IPS-15b (cell line): ENCODE results near the gene TMEM131L.
"Not testable (repeated sequence)": the region's sequence is repeated elsewhere in the genome, so short reads cannot be mapped to it uniquely, and the experiment has no call there.

Source experiments
- H3K27me3 ChIP-seq: one replicate; pipeline ENCODE4 v1.6.1; 2013; ENCODE audit warnings: low read length; ENCODE audit not compliant: control insufficient read depth, insufficient read depth
- H3K36me3 ChIP-seq: one replicate; pipeline ENCODE4 v1.6.1; 2013; ENCODE audit warnings: low read length; ENCODE audit not compliant: control insufficient read depth, insufficient read depth
- H3K4me1 ChIP-seq: one replicate; pipeline ENCODE4 v1.6.1; 2013; ENCODE audit warnings: mild to moderate bottlenecking, low read length; ENCODE audit not compliant: control insufficient read depth, insufficient read depth
- H3K4me3 ChIP-seq: one replicate; pipeline ENCODE4 v1.5.1; 2013; ENCODE audit warnings: low read depth, low read length
- H3K9ac ChIP-seq: one replicate; pipeline ENCODE4 v1.6.1; 2013; ENCODE audit warnings: low read depth, mild to moderate bottlenecking, low read length
- H3K9me3 ChIP-seq: one replicate; pipeline ENCODE4 v1.6.1; 2013; ENCODE audit warnings: mild to moderate bottlenecking, low read length; ENCODE audit not compliant: control insufficient read depth, insufficient read depth

Gene TMEM131L

GRCh38 chr4:153499005-153499404, 32.8 kb downstream of the TMEM131L start:
- Histone ChIP-seq H3K36me3 (no peaks in the 10 kb centered on the region), H3K4me3 (no peak overlapping the region), H3K4me1 (peaks cover 22% of the 10 kb centered on the region), H3K27me3 (no peaks in the 10 kb centered on the region), H3K9ac (no peak overlapping the region), H3K9me3 (no peaks in the 10 kb centered on the region)

GRCh38 chr4:153501578-153501977, 35.4 kb downstream of the TMEM131L start:
- no peak overlapping the region for H3K9ac ChIP-seq
- H3K9me3 ChIP-seq, result no peaks in the 10 kb centered on the region
- H3K4me3 ChIP-seq, result no peak overlapping the region
- no peaks in the 10 kb centered on the region for H3K27me3 ChIP-seq
- peaks cover 14% of the 10 kb centered on the region for H3K4me1 ChIP-seq
- no peaks in the 10 kb centered on the region for H3K36me3 ChIP-seq

- H3K27me3 ChIP-seq, result no peaks in the 10 kb centered on the region
- H3K9me3 ChIP-seq, result no peaks in the 10 kb centered on the region
- no peak overlapping the region for H3K9ac ChIP-seq
- peaks cover 10% of the 10 kb centered on the region for H3K4me1 ChIP-seq
- no peaks in the 10 kb centered on the region for H3K36me3 ChIP-seq
- H3K4me3 ChIP-seq, result no peak overlapping the region
These were observed 36.4 kb downstream of the TMEM131L start for GRCh38 chr4:153502584-153502983.

GRCh38 chr4:153506341-153507309, 40.5 kb downstream of the TMEM131L start:
- Histone ChIP-seq H3K27me3 (no peaks in the 10 kb centered on the region), H3K9ac (no peak overlapping the region), H3K4me1 (no peaks in the 10 kb centered on the region), H3K36me3 (no peaks in the 10 kb centered on the region), H3K9me3 (no peaks in the 10 kb centered on the region), H3K4me3 (no peak overlapping the region)

- Histone ChIP-seq H3K36me3 (no peaks in the 10 kb centered on the region), H3K4me3 (no peak overlapping the region), H3K9me3 (no peaks in the 10 kb centered on the region), H3K4me1 (no peaks in the 10 kb centered on the region), H3K27me3 (no peaks in the 10 kb centered on the region), H3K9ac (no peak overlapping the region)
These were observed 41.3 kb downstream of the TMEM131L start for GRCh38 chr4:153507310-153508073.

GRCh38 chr4:153509212-153509611, 43.1 kb downstream of the TMEM131L start:
- H3K9me3 ChIP-seq, H3K4me3 ChIP-seq, H3K4me1 ChIP-seq, H3K9ac ChIP-seq, H3K36me3 ChIP-seq, H3K27me3 ChIP-seq: not testable (repeated sequence)

- H3K4me1 ChIP-seq, result peaks cover 6% of the 10 kb centered on the region
- H3K27me3 ChIP-seq, result no peaks in the 10 kb centered on the region
- H3K36me3 ChIP-seq, result no peaks in the 10 kb centered on the region
- no peak overlapping the region for H3K9ac ChIP-seq
- no peak overlapping the region for H3K4me3 ChIP-seq
- H3K9me3 ChIP-seq, result no peaks in the 10 kb centered on the region
These were observed 43.6 kb downstream of the TMEM131L start for GRCh38 chr4:153509724-153510123.

GRCh38 chr4:153510252-153511001, 44.3 kb downstream of the TMEM131L start:
- Histone ChIP-seq H3K27me3 (no peaks in the 10 kb centered on the region), H3K4me1 (peaks cover 6% of the 10 kb centered on the region), H3K9me3 (no peaks in the 10 kb centered on the region), H3K9ac (no peak overlapping the region), H3K4me3 (no peak overlapping the region), H3K36me3 (no peaks in the 10 kb centered on the region)

- Histone ChIP-seq H3K9ac (no peak overlapping the region), H3K9me3 (no peaks in the 10 kb centered on the region), H3K27me3 (no peaks in the 10 kb centered on the region), H3K36me3 (no peaks in the 10 kb centered on the region), H3K4me1 (peaks cover 6% of the 10 kb centered on the region), H3K4me3 (no peak overlapping the region)
These were observed 44.9 kb downstream of the TMEM131L start for GRCh38 chr4:153511104-153511503.

GRCh38 chr4:153512162-153512852, 46.1 kb downstream of the TMEM131L start:
- no peaks in the 10 kb centered on the region for H3K9me3 ChIP-seq
- H3K4me3 ChIP-seq, result no peak overlapping the region
- H3K4me1 ChIP-seq, result peaks cover 6% of the 10 kb centered on the region
- no peak overlapping the region for H3K9ac ChIP-seq
- H3K36me3 ChIP-seq, result no peaks in the 10 kb centered on the region
- no peaks in the 10 kb centered on the region for H3K27me3 ChIP-seq

- Histone ChIP-seq H3K4me1 (peaks cover 6% of the 10 kb centered on the region), H3K36me3 (no peaks in the 10 kb centered on the region), H3K4me3 (no peak overlapping the region), H3K27me3 (no peaks in the 10 kb centered on the region), H3K9ac (no peak overlapping the region), H3K9me3 (no peaks in the 10 kb centered on the region)
These were observed 46.9 kb downstream of the TMEM131L start for GRCh38 chr4:153512952-153513500.
